Measurements from ENCODE around the gene TSFM.

TSFM gene

GRCh38 chr12:57838594-57839302 lies 56.2 kb downstream of the TSFM start:
- DNase-seq (ENCODE audit: low read depth, low spot score): no peak
- no peak for TF ChIP-seq CTCF (IDR thresholded peaks at IDR 0.05; ENCODE audit: insufficient read depth, low read length, missing control alignments)
- CTCF ChIA-PET: interaction anchor here (0.8 to 18.0 kb wide), 5 partner anchors 9 to 63 kb away, joined by 3 to 484 read pairs (median 4); partner anchors contain the start of gene TSFM
- H3K4me3 ChIP-seq (ENCODE audit: low read depth, low read length): no peak overlapping the region
- POLR2A ChIA-PET: interaction anchor here (1.0 to 2.8 kb wide), 3 partner anchors 8 to 49 kb away, joined by 3 to 14 read pairs (median 3); partner anchors contain the start of gene CTDSP2

- DNase-seq (ENCODE audit: low read depth, low spot score): no peak
- POLR2A ChIA-PET: no interaction called here
- TF ChIP-seq CTCF (IDR thresholded peaks at IDR 0.05; ENCODE audit: insufficient read depth, low read length, missing control alignments): no peak
- CTCF ChIA-PET: interaction anchor here (18.0 kb wide), 1 partner anchor 62 kb away, joined by 484 read pairs; no protein-coding TSS in a partner anchor
- no peak overlapping the region for H3K4me3 ChIP-seq (ENCODE audit: low read depth, low read length)
Measured at GRCh38 chr12:57839996-57840395, 57.4 kb downstream of the TSFM start.

GRCh38 chr12:57840726-57841125 lies 58.1 kb downstream of the TSFM start:
- ChIA-PET POLR2A (no interaction called here), CTCF (interaction anchor here (1.1 to 18.0 kb wide), 2 partner anchors 8 to 61 kb away, joined by 3 to 484 read pairs; no protein-coding TSS in a partner anchor)
- DNase-seq (ENCODE audit: low read depth, low spot score): no peak
- TF ChIP-seq CTCF (IDR thresholded peaks at IDR 0.05; ENCODE audit: insufficient read depth, low read length, missing control alignments): no peak
- no peak overlapping the region for H3K4me3 ChIP-seq (ENCODE audit: low read depth, low read length)

GRCh38 chr12:57841445-57841844 lies 58.9 kb downstream of the TSFM start:
- no peak overlapping the region; the same call in none of the 2 replicates for H3K4me3 ChIP-seq (ENCODE audit: low read depth, low read length)
- no peak for TF ChIP-seq CTCF (IDR thresholded peaks at IDR 0.05; ENCODE audit: insufficient read depth, low read length, missing control alignments)
- ChIA-PET CTCF (interaction anchor here (0.6 to 18.0 kb wide), 3 partner anchors 9 to 1274 kb away, joined by 3 to 484 read pairs (median 3); no protein-coding TSS in a partner anchor), POLR2A (no interaction called here)
- no peak for DNase-seq (ENCODE audit: low read depth, low spot score)

GRCh38 chr12:57842342-57843294 lies 60.0 kb downstream of the TSFM start:
- ChIA-PET POLR2A (interaction anchor here (5.6 kb wide), 1 partner anchor 53 kb away, joined by 82 read pairs; no protein-coding TSS in a partner anchor), CTCF (interaction anchor here (0.8 to 18.0 kb wide), 12 partner anchors 8 to 60 kb away, joined by 3 to 484 read pairs (median 4); partner anchors contain the start of gene TSFM)
- TF ChIP-seq CTCF (IDR thresholded peaks at IDR 0.05; ENCODE audit: insufficient read depth, low read length, missing control alignments): no peak
- H3K4me3 ChIP-seq (ENCODE audit: low read depth, low read length): peak overlapping the region; percentile 99
- no peak for DNase-seq (ENCODE audit: low read depth, low spot score)
